SK-N-SH (cell line): ENCODE results near the gene IDH3B.
"Not testable (repeated sequence)": the region's sequence is repeated elsewhere in the genome, so short reads cannot be mapped to it uniquely, and the experiment has no call there.

ENCODE experiments used
- CTCF ChIP-seq: fragments of 200-600 bp; sonication (generic); IDR thresholded peaks from 2 replicates; pipeline ENCODE4 v1.6.1; 2017; ENCODE audit warnings: antibody characterized with exemption, mild to moderate bottlenecking, moderate library complexity
- MAX ChIP-seq: IDR thresholded peaks from 2 replicates; pipeline ENCODE4 v1.4.0; 2012; ENCODE audit warnings: low read depth
- POLR2AphosphoS5 ChIP-seq: IDR thresholded peaks from 2 replicates; pipeline ENCODE4 v1.6.1; 2012; ENCODE audit warnings: low read depth, low read length

DNA sequence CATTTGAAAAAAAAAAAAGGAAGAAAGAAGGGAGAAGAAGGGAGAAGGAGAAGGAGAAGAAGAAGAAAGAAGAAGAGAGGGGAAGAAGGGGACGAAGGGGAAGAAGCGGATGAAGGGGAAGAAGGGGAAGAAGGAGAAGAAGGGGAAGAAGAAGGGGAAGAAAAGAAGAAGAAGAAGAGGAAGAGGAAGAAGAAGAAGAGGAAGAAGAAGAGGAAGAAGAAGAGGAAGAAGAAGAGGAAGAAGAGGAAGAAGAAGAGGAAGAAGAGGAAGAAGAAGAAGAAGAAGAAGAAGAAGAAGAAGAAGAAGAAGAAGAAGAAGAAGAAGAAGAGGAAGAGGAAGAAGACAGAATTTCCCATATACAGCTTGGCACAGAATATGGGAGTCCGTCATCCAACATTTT is 18.0 kb upstream of the IDH3B start:
- TF ChIP-seq POLR2AphosphoS5, MAX, CTCF: not testable (repeated sequence)
